Kidney (tissue), 14 donors: ENCODE results near the gene HELB. TPM values are rescaled to one million over a fixed set of nuclear protein-coding genes. Genes with fewer than 3 reads are reported as not detected.
A peak's percentile ranks its signal among the peaks of the same experiment; 100 is the strongest.

Experiments
- DNase-seq, 5 donors: peaks; one replicate each; pipeline ENCODE4 v3.0.0-alpha.2; 2013 to 2020
- FAIRE-seq: peaks from 2 replicates; lab custom pipeline; 2012; peaks lifted over from hg19 to GRCh38; lab: Jason Lieb, UNC
- H3K27ac ChIP-seq, 2 donors: one replicate each; pipeline ENCODE4 v1.7.0; 2013; ENCODE audit warnings: low read depth in 2 of 2, low read length in 2 of 2, inconsistent platforms in 1 of 2
- H3K27me3 ChIP-seq: one replicate; pipeline ENCODE4 v1.7.1; 2013; ENCODE audit warnings: low read length, inconsistent platforms; ENCODE audit not compliant: control insufficient read depth, insufficient read depth
- H3K36me3 ChIP-seq, 3 donors: one replicate each; pipeline versions ENCODE4 v1.7.0 to v1.7.1; 2013; ENCODE audit warnings: low read length in 3 of 3, control low read depth in 1 of 3, inconsistent platforms in 1 of 3; ENCODE audit not compliant: insufficient read depth in 3 of 3, control insufficient read depth in 2 of 3
- H3K4me1 ChIP-seq, 3 donors: one replicate each; pipeline versions ENCODE4 v1.7.0 to v1.7.1; 2013; ENCODE audit warnings: low read length in 3 of 3, inconsistent platforms in 1 of 3, low read depth in 1 of 3; ENCODE audit not compliant: control insufficient read depth in 2 of 3, insufficient read depth in 2 of 3
- H3K4me3 ChIP-seq, 3 donors: one replicate each; pipeline versions ENCODE4 v1.7.0 to v1.8.1; 2013; ENCODE audit warnings: low read length in 3 of 3, control low read depth in 1 of 3, inconsistent platforms in 1 of 3
- H3K9ac ChIP-seq, 3 donors: one replicate each; pipeline versions ENCODE4 v1.7.0 to v1.7.1; 2013; ENCODE audit warnings: low read length in 3 of 3, control low read depth in 1 of 3, inconsistent platforms in 1 of 3
- H3K9me3 ChIP-seq, 3 donors: one replicate each; pipeline versions ENCODE4 v1.7.0 to v1.7.1; 2013; ENCODE audit warnings: low read length in 3 of 3, control low read depth in 1 of 3, inconsistent platforms in 1 of 3; ENCODE audit not compliant: control insufficient read depth in 2 of 3, insufficient read depth in 1 of 3
- intact Hi-C: fragments of 100-400 bp; cut with DNase I; formaldehyde crosslinking; loops from one replicate; pipeline ENCODE4 v1.11.1; 2022
- polyA plus RNA-seq: library from polyadenylated mRNA; stranded (reverse); fragments of 350-450 nt; fragmentation: Illumina TruSeq; extraction: RNeasy Lipid Tissue Mini Kit (QIAGEN cat#74804); gene quantifications from one replicate; pipeline ENCODE4 v1.2.3, GENCODE V29; 2014; ENCODE audit warnings: low read depth, low replicate concordance; ENCODE audit not compliant: insufficient read depth
- total RNA-seq: library from RNA; stranded (reverse); fragmentation: NEBNext Ultra II Directional; extraction: Animal tissue kit (Norgen Biotek cat#: 25700); gene quantifications from one replicate; pipeline ENCODE4 v1.2.1, GENCODE V29; 2021
- TF ChIP-seq, protein P1 (sequence below): IDR thresholded peaks from 3 replicates; pipeline ENCODE4 v1.5.1; 2012; ENCODE audit warnings: mild to moderate bottlenecking, moderate library complexity, borderline replicate concordance; ENCODE audit not compliant: insufficient read depth; ENCODE audit errors: extremely low read depth
- donor health status: control.
- donor health status: control.
- donor health status: control.
- donor health status: control.
- donor health status: control.
- donor health status: DM: yes; HTN: yes; CAD: no.
- donor health status: Normal renal cell carcinoma (clear cell type).

HELB gene
- total and polyA plus RNA-seq, 2 donors from 2014 or later: 0.41 to 7.3 TPM

- Histone ChIP-seq H3K9me3 (no peaks in the 10 kb centered on the region), H3K4me3 (no peak overlapping the region), H3K27ac (no peak overlapping the region), H3K9ac (no peak overlapping the region), H3K36me3 (no peaks in the 10 kb centered on the region), H3K4me1 (no peaks in the 10 kb centered on the region), H3K27me3 (no peaks in the 10 kb centered on the region)
- DNase-seq: peak in 2 of 5 donors; percentile 55 to 65
- intact Hi-C loops: no loop called here
- TF ChIP-seq, protein P1, sequence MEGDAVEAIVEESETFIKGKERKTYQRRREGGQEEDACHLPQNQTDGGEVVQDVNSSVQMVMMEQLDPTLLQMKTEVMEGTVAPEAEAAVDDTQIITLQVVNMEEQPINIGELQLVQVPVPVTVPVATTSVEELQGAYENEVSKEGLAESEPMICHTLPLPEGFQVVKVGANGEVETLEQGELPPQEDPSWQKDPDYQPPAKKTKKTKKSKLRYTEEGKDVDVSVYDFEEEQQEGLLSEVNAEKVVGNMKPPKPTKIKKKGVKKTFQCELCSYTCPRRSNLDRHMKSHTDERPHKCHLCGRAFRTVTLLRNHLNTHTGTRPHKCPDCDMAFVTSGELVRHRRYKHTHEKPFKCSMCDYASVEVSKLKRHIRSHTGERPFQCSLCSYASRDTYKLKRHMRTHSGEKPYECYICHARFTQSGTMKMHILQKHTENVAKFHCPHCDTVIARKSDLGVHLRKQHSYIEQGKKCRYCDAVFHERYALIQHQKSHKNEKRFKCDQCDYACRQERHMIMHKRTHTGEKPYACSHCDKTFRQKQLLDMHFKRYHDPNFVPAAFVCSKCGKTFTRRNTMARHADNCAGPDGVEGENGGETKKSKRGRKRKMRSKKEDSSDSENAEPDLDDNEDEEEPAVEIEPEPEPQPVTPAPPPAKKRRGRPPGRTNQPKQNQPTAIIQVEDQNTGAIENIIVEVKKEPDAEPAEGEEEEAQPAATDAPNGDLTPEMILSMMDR: peak; percentile 54
- FAIRE-seq: peak; percentile 53
Measured at GRCh38 chr12:66269757-66270383, 32.4 kb upstream of the HELB start.

GRCh38 chr12:66270613-66271012 is 31.7 kb upstream of the HELB start:
- DNase-seq: no peak
- H3K9me3 ChIP-seq: no peaks in the 10 kb centered on the region
- intact Hi-C loops: no loop called here
- H3K4me3 ChIP-seq: no peak overlapping the region
- TF ChIP-seq, protein P1: no peak
- H3K9ac ChIP-seq: no peak overlapping the region
- H3K27me3 ChIP-seq: no peaks in the 10 kb centered on the region
- no peaks in the 10 kb centered on the region for H3K36me3 ChIP-seq
- FAIRE-seq: no peak
- H3K4me1 ChIP-seq: no peaks in the 10 kb centered on the region
- no peak overlapping the region for H3K27ac ChIP-seq

- intact Hi-C loops: no loop called here
- no peak overlapping the region for H3K27ac ChIP-seq
- no peak overlapping the region for H3K9ac ChIP-seq
- H3K36me3 ChIP-seq: no peaks in the 10 kb centered on the region
- FAIRE-seq (no peak), DNase-seq (no peak)
- no peaks in the 10 kb centered on the region for H3K4me1 ChIP-seq
- no peaks in the 10 kb centered on the region for H3K27me3 ChIP-seq
- TF ChIP-seq, protein P1: no peak
- no peaks in the 10 kb centered on the region for H3K9me3 ChIP-seq
- no peak overlapping the region for H3K4me3 ChIP-seq
Measured at GRCh38 chr12:66272650-66273049, 29.6 kb upstream of the HELB start.

DNA sequence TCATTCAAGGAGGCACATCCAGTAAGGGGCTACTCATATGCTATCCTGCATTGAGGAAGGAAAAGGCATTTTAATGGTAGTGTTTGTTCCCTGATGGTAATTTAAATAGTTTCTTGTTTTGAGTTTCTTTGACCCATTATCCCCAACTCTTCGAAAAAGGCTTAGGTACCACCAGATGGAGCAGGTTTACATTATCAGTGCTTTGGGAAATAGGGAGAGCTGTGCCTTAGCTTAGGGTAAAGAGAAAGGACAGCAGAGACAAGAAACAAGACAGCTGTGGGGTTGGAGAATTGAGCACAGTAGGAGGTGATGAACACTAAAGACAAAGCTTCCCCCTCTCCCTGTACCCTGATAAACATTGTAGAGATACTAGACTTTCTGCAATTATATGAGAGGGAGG is 29.1 kb upstream of the HELB start:
- intact Hi-C loops: no loop called here
- no peak overlapping the region for H3K4me3 ChIP-seq
- no peak for FAIRE-seq
- no peak for DNase-seq
- TF ChIP-seq, protein P1: no peak
- no peaks in the 10 kb centered on the region for H3K9me3 ChIP-seq
- no peaks in the 10 kb centered on the region for H3K36me3 ChIP-seq
- H3K9ac ChIP-seq: no peak overlapping the region
- no peaks in the 10 kb centered on the region for H3K4me1 ChIP-seq
- H3K27ac ChIP-seq: no peak overlapping the region
- no peaks in the 10 kb centered on the region for H3K27me3 ChIP-seq
